B cell (primary cell): ENCODE data around the gene NOXO1. TPM values are rescaled to one million over a fixed set of nuclear protein-coding genes. Genes with fewer than 3 reads are reported as not detected.
A peak's percentile ranks its signal among the peaks of the same experiment; 100 is the strongest.

Experiments used
- ATAC-seq: fragments of 200-7000 bp; cut with Tn5 transposase; one replicate; pipeline ENCODE4 v1.10.0; 2021; ENCODE audit warnings: low read depth, mild to moderate bottlenecking, moderate number of reproducible peaks, moderate library complexity
- CTCF ChIA-PET: fragments of 350-600 bp; sonication (Branson Sonifier 250); formaldehyde crosslinking; loops from one replicate; lab custom pipeline; 2021; ENCODE audit warnings: antibody characterized with exemption, inconsistent platforms; lab: Charles Lee
- POLR2A ChIA-PET: fragments of 350-600 bp; sonication (Branson Sonifier 250); formaldehyde crosslinking; loops from one replicate; lab custom pipeline; 2021; ENCODE audit warnings: antibody characterized with exemption; lab: Charles Lee
- DNase-seq: peaks from one replicate; pipeline ENCODE4 v3.0.0; 2013
- H2AFZ ChIP-seq: 2 replicates; pipeline ENCODE4 v1.6.1; 2012; ENCODE audit warnings: mild to moderate bottlenecking, low read depth, low read length; ENCODE audit not compliant: insufficient read depth, poor library complexity, severe bottlenecking
- H3K27ac ChIP-seq, 2 donors: 1 replicate in 1 of 2; 2 replicates in 1 of 2; pipeline ENCODE4 v1.5.1; 2012 to 2013; ENCODE audit warnings: low read length in 2 of 2, mild to moderate bottlenecking in 2 of 2, moderate library complexity in 1 of 2
- H3K27me3 ChIP-seq, 4 experiments: fragments of 200-600 bp in 1 of 4; sonication (generic) in 1 of 4; replicated peaks in 1 of 4; 1 replicate in 2 of 4; 2 replicates in 2 of 4; pipeline versions ENCODE4 v1.6.1 to v1.7.0; 2013 to 2016; ENCODE audit warnings: low read length in 3 of 4, mild to moderate bottlenecking in 2 of 4, mixed read lengths in 1 of 4, moderate library complexity in 1 of 4; ENCODE audit not compliant: insufficient read depth in 4 of 4, control insufficient read depth in 3 of 4; ENCODE audit errors: control extremely low read depth in 1 of 4
- H3K36me3 ChIP-seq, 2 experiments: replicated peaks in 1 of 2; 1 replicate in 1 of 2; 2 replicates in 1 of 2; pipeline versions ENCODE4 v1.6.1 to v1.7.1; 2013; ENCODE audit warnings: low read length in 1 of 2; ENCODE audit not compliant: insufficient read depth in 2 of 2, control insufficient read depth in 1 of 2; ENCODE audit errors: control extremely low read depth in 1 of 2, extremely low read depth in 1 of 2
- H3K4me1 ChIP-seq, 2 donors: fragments of 200-600 bp in 1 of 2; sonication (generic) in 1 of 2; 1 replicate in 1 of 2; 2 replicates in 1 of 2; pipeline versions ENCODE4 v1.5.1 to v1.6.1; 2013 to 2017; ENCODE audit warnings: low read length in 2 of 2; ENCODE audit not compliant: control insufficient read depth in 2 of 2, insufficient read depth in 2 of 2
- H3K4me2 ChIP-seq: replicated peaks from 2 replicates; pipeline ENCODE3; 2012; ENCODE audit warnings: mild to moderate bottlenecking, low read depth, low read length; ENCODE audit not compliant: poor library complexity, severe bottlenecking
- H3K4me3 ChIP-seq, 5 experiments: fragments of 200-600 bp in 1 of 5; sonication (generic) in 1 of 5; 1 replicate in 3 of 5; 2 replicates in 2 of 5; pipeline versions ENCODE4 v1.5.1 to v1.7.0; 2011 to 2016; ENCODE audit warnings: low read length in 4 of 5, mild to moderate bottlenecking in 4 of 5, low read depth in 2 of 5, control low read depth in 1 of 5, moderate library complexity in 1 of 5; ENCODE audit not compliant: insufficient read depth in 1 of 5; ENCODE audit errors: control extremely low read depth in 1 of 5, extremely low read depth in 1 of 5
- H3K79me2 ChIP-seq: fragments of 200-600 bp; sonication (generic); one replicate; pipeline ENCODE4 v1.6.0; 2016; ENCODE audit warnings: low read length; ENCODE audit not compliant: control insufficient read depth, insufficient read depth
- H3K9ac ChIP-seq: fragments of 200-600 bp; sonication (generic); 2 replicates; pipeline ENCODE4 v1.6.1; 2017; ENCODE audit warnings: mild to moderate bottlenecking, low read length, moderate library complexity
- H3K9me3 ChIP-seq, 3 donors: one replicate each; pipeline versions ENCODE4 v1.6.1 to v1.7.1; 2013; ENCODE audit warnings: low read length in 2 of 3; ENCODE audit not compliant: control insufficient read depth in 2 of 3, insufficient read depth in 1 of 3; ENCODE audit errors: control extremely low read depth in 1 of 3
- H4K20me1 ChIP-seq: 2 replicates; pipeline ENCODE4 v1.6.0; 2012; ENCODE audit warnings: mild to moderate bottlenecking, low read length; ENCODE audit not compliant: insufficient read depth, control insufficient read depth, poor library complexity, severe bottlenecking
- H3K27ac Mint-ChIP-seq: one replicate; pipeline ENCODE4 v1.8.0; 2021; ENCODE audit warnings: mixed read lengths
- H3K27me3 Mint-ChIP-seq: one replicate; pipeline ENCODE4 v1.8.0; 2021; ENCODE audit warnings: mixed read lengths
- H3K4me1 Mint-ChIP-seq: one replicate; pipeline ENCODE4 v1.8.0; 2021; ENCODE audit warnings: mixed read lengths
- H3K4me3 Mint-ChIP-seq: one replicate; pipeline ENCODE4 v1.8.0; 2021; ENCODE audit warnings: mixed read lengths
- H3K9me3 Mint-ChIP-seq: one replicate; pipeline ENCODE4 v1.8.0; 2022; ENCODE audit warnings: mixed read lengths; ENCODE audit not compliant: insufficient read depth
- CTCF ChIP-seq: fragments of 200-600 bp; IDR thresholded peaks from one replicate; pipeline ENCODE4 v1.8.0; 2022; ENCODE audit warnings: antibody characterized with exemption, mild to moderate bottlenecking
- EZH2 ChIP-seq: IDR thresholded peaks from 2 replicates; pipeline ENCODE4 v1.6.1; 2012; ENCODE audit warnings: borderline replicate concordance, low read depth, mild to moderate bottlenecking, moderate library complexity, low read length; ENCODE audit not compliant: insufficient read depth, poor library complexity, severe bottlenecking
- WGBS: methylation state at CpG from one replicate; pipeline ENCODE4 v1.1.5; 2013; ENCODE audit warnings: missing lambda C conversion rate; ENCODE audit not compliant: insufficient coverage; 5-methylcytosine and 5-hydroxymethylcytosine counted together
- intact Hi-C: fragments of 100-400 bp; cut with micrococcal nuclease; formaldehyde crosslinking; loops from one replicate; pipeline ENCODE4 v1.10.0; 2022
- polyA plus RNA-seq: library from polyadenylated mRNA; depleted of rRNA; stranded (reverse); fragments of >200 nt; gene quantifications from 2 replicates; pipeline ENCODE4 v1.2.3, GENCODE V29; 2012
- total RNA-seq, 2 donors: library from RNA; stranded (reverse); fragments of 120-200 nt in 1 of 2; gene quantifications; 1 replicate in 1 of 2; 2 replicates in 1 of 2; pipeline versions ENCODE4 v1.2.3 to v1.2.4, GENCODE V29; 2013 to 2022

NOXO1 gene
- total and polyA plus RNA-seq, 2 donors (not counting 1 experiment from before 2014, with no cell fraction given), result 0.30 to 0.74 TPM

GRCh38 chr16:2023092-2024031, 42.1 kb upstream of the NOXO1 start:
- H3K4me2 ChIP-seq, result peak overlapping the region; percentile 81
- TF ChIP-seq CTCF, result peak; percentile 90
- TF ChIP-seq EZH2, result no peak
- ChIA-PET POLR2A (interaction anchor here (0.6 to 1.5 kb wide), 4 partner anchors 9 to 858 kb away, joined by 3 to 9 read pairs (median 5); partner anchors contain the start of gene TRAF7), CTCF (interaction anchor here (0.6 to 4.7 kb wide), 19 partner anchors 10 to 478 kb away, joined by 3 to 35 read pairs (median 4); partner anchors contain the start of genes NTHL1, PKD1, RAB26 and TRAF7)
- peaks cover 25% of the 10 kb centered on the region for H3K27me3 Mint-ChIP-seq
- no peaks in the 10 kb centered on the region for H4K20me1 ChIP-seq
- ATAC-seq (peak; percentile 94), DNase-seq (peak; percentile 94)
- H3K4me1 Mint-ChIP-seq, result peaks cover 19% of the 10 kb centered on the region
- H3K27ac Mint-ChIP-seq, result peak overlapping the region; percentile 85
- H2AFZ ChIP-seq, result peak overlapping the region; percentile 93
- no peak overlapping the region for H3K27ac ChIP-seq
- peak overlapping the region; percentile 61 for H3K9ac ChIP-seq
- H3K9me3 Mint-ChIP-seq, result no peaks in the 10 kb centered on the region
- WGBS, result 14% methylated on average over 49 of the region's 53 CpGs
- H3K4me3 ChIP-seq, result peak overlapping the region in 4 of 5 experiments; percentile 34 to 57 (median 42)
- intact Hi-C loops, result loop anchor here (1.0 to 10.0 kb wide), 8 partner anchors 14 to 481 kb away; partner anchors contain the start of genes E4F1, ECI1, NTHL1 and RPS2
- H3K4me1 ChIP-seq, result peaks cover 34 to 41% of the 10 kb centered on the region in 2 donors
- H3K36me3 ChIP-seq, result no peaks in the 10 kb centered on the region
- peak overlapping the region; percentile 88 for H3K4me3 Mint-ChIP-seq
- H3K9me3 ChIP-seq, result no peaks in the 10 kb centered on the region
- H3K79me2 ChIP-seq, result no peaks in the 10 kb centered on the region
- H3K27me3 ChIP-seq, result peaks cover 0 to 65% (median 27%) of the 10 kb centered on the region in 4 experiments
